SK-N-SH (cell line): ENCODE data around the gene C3orf20. TPM values are rescaled to one million over a fixed set of nuclear protein-coding genes. Genes with fewer than 3 reads are reported as not detected.

Experiments
- CTCF ChIA-PET: fragments of 300-600, 350-600 bp; formaldehyde crosslinking; extraction: SDS; loops from one replicate; lab custom pipeline; 2021; lab: Yijun Ruan, JAX
- POLR2A ChIA-PET: fragments of 350-600 bp; sonication (Branson Sonifier 250); formaldehyde crosslinking; extraction: SDS; loops from one replicate; lab custom pipeline; 2020; ENCODE audit warnings: antibody characterized with exemption, inconsistent platforms; lab: Yijun Ruan, JAX
- DNase-seq: peaks from one replicate; pipeline ENCODE4 v3.0.0; 2012
- H2AFZ ChIP-seq: fragments of 200-600 bp; sonication (generic); 2 replicates; pipeline ENCODE4 v1.8.1; 2016; ENCODE audit warnings: antibody characterized with exemption, mild to moderate bottlenecking, low read depth
- H3F3A ChIP-seq: fragments of 200-600 bp; sonication (generic); replicated peaks from 2 replicates; pipeline ENCODE3; 2016; ENCODE audit warnings: antibody characterized with exemption, mild to moderate bottlenecking; ENCODE audit not compliant: insufficient read depth
- H3K27ac ChIP-seq, 2 experiments: fragments of 200-500 bp in 1 of 2; fragments of 200-600 bp in 1 of 2; sonication (Bioruptor generic) in 1 of 2; sonication (generic), shearing (Covaris generic) in 1 of 2; 2 replicates each; pipeline versions ENCODE4 v1.5.1 to v1.6.1; 2014 to 2016; ENCODE audit warnings: low read depth in 2 of 2, inconsistent platforms in 1 of 2, low read length in 1 of 2, mild to moderate bottlenecking in 1 of 2, mixed read lengths in 1 of 2
- H3K27me3 ChIP-seq: fragments of 200-600 bp; sonication (generic), shearing (Covaris generic); 2 replicates; pipeline ENCODE4 v1.6.1; 2016; ENCODE audit warnings: mixed run types; ENCODE audit not compliant: insufficient read depth
- H3K36me3 ChIP-seq, 2 experiments: fragments of 200-500 bp in 1 of 2; fragments of 200-600 bp in 1 of 2; sonication (Bioruptor generic) in 1 of 2; sonication (generic) in 1 of 2; replicated peaks in 1 of 2; 2 replicates each; pipeline versions ENCODE3 to v1.5.1; 2014 to 2016; ENCODE audit warnings: low read length in 1 of 2, mild to moderate bottlenecking in 1 of 2; ENCODE audit not compliant: insufficient read depth in 2 of 2, control insufficient read depth in 1 of 2
- H3K4me1 ChIP-seq, 2 experiments: fragments of 200-500 bp in 1 of 2; fragments of 200-600 bp in 1 of 2; sonication (Bioruptor generic) in 1 of 2; sonication (generic), shearing (Covaris generic) in 1 of 2; 2 replicates each; pipeline versions ENCODE4 v1.5.1 to v1.6.1; 2014 to 2016; ENCODE audit warnings: low read depth in 1 of 2, low read length in 1 of 2, mixed run types in 1 of 2; ENCODE audit not compliant: insufficient read depth in 2 of 2, control insufficient read depth in 1 of 2
- H3K4me2 ChIP-seq: fragments of 200-600 bp; sonication (generic), shearing (Covaris generic); 2 replicates; pipeline ENCODE4 v1.6.1; 2017; ENCODE audit warnings: mixed run types
- H3K4me3 ChIP-seq, 2 experiments: fragments of 200-500 bp in 1 of 2; fragments of 200-600 bp in 1 of 2; sonication (Bioruptor generic) in 1 of 2; sonication (generic), shearing (Covaris generic) in 1 of 2; 2 replicates each; pipeline versions ENCODE4 v1.5.1 to v1.8.1; 2014 to 2016; ENCODE audit warnings: low read depth in 2 of 2, inconsistent platforms in 1 of 2, low read length in 1 of 2, mild to moderate bottlenecking in 1 of 2, mixed read lengths in 1 of 2, moderate library complexity in 1 of 2
- H3K79me2 ChIP-seq: fragments of 200-600 bp; sonication (generic); 2 replicates; pipeline ENCODE4 v1.8.1; 2017; ENCODE audit warnings: mild to moderate bottlenecking; ENCODE audit not compliant: insufficient read depth
- H3K9ac ChIP-seq: fragments of 200-600 bp; sonication (generic); 2 replicates; pipeline ENCODE4 v1.6.1; 2017; ENCODE audit warnings: mixed run types
- H3K9me2 ChIP-seq: fragments of 200-600 bp; sonication (generic); 2 replicates; pipeline ENCODE4 v1.6.1; 2017; ENCODE audit warnings: mixed run types
- H3K9me3 ChIP-seq: fragments of 200-600 bp; sonication (generic); 2 replicates; pipeline ENCODE4 v1.6.1; 2017; ENCODE audit warnings: mixed run types, mild to moderate bottlenecking, moderate library complexity
- H4K20me1 ChIP-seq: fragments of 200-600 bp; sonication (generic); 2 replicates; pipeline ENCODE4 v1.6.1; 2017; ENCODE audit warnings: mild to moderate bottlenecking, mixed run types; ENCODE audit not compliant: insufficient read depth
- CHD2 ChIP-seq: fragments of 150-350 bp; IDR thresholded peaks from 2 replicates; pipeline ENCODE4 v1.6.1; 2018; ENCODE audit warnings: low read length; ENCODE audit not compliant: partially characterized antibody
- EZH2phosphoT487 ChIP-seq: fragments of 200-600 bp; sonication (generic); IDR thresholded peaks from 2 replicates; pipeline ENCODE4 v1.6.1; 2017; ENCODE audit warnings: low read depth, mixed run types, mild to moderate bottlenecking, antibody characterized with exemption, moderate library complexity, borderline replicate concordance
- IRF3 ChIP-seq: fragments of 150-350 bp; IDR thresholded peaks from 2 replicates; pipeline ENCODE4 v1.6.1; 2016; ENCODE audit warnings: mild to moderate bottlenecking, low read depth, low read length
- MAX ChIP-seq: IDR thresholded peaks from 2 replicates; pipeline ENCODE4 v1.4.0; 2012; ENCODE audit warnings: low read depth
- MXI1 ChIP-seq: IDR thresholded peaks from 2 replicates; pipeline ENCODE4 v1.6.1; 2012; ENCODE audit warnings: mild to moderate bottlenecking, low read depth, low read length, improper control_type of control experiment
- NFIC ChIP-seq: IDR thresholded peaks from 2 replicates; pipeline ENCODE4 v1.4.0; 2012; ENCODE audit warnings: borderline replicate concordance
- NRF1 ChIP-seq: IDR thresholded peaks from 2 replicates; pipeline ENCODE4 v1.6.1; 2012; ENCODE audit warnings: low read depth, mild to moderate bottlenecking, low read length
- PBX3 ChIP-seq: IDR thresholded peaks from 2 replicates; pipeline ENCODE4; 2012
- POLR2AphosphoS5 ChIP-seq: IDR thresholded peaks from 2 replicates; pipeline ENCODE4 v1.6.1; 2012; ENCODE audit warnings: low read depth, low read length
- RCOR1 ChIP-seq: fragments of 150-350 bp; IDR thresholded peaks from 2 replicates; pipeline ENCODE4 v1.6.1; 2017; ENCODE audit warnings: antibody characterized with exemption, low read length
- RFX5 ChIP-seq: IDR thresholded peaks from 2 replicates; pipeline ENCODE4 v1.6.1; 2012; ENCODE audit warnings: mild to moderate bottlenecking, improper control_type of control experiment, low read length
- RXRA ChIP-seq: IDR thresholded peaks from 2 replicates; pipeline ENCODE4 v1.4.0; 2012; ENCODE audit warnings: low read depth, mild to moderate bottlenecking, borderline replicate concordance
- SIN3A ChIP-seq: IDR thresholded peaks from 2 replicates; pipeline ENCODE4 v1.6.1; 2012; ENCODE audit warnings: low read depth, mild to moderate bottlenecking, low read length, moderate library complexity, borderline replicate concordance
- SMC3 ChIP-seq: IDR thresholded peaks from 2 replicates; pipeline ENCODE4 v1.6.1; 2012; ENCODE audit warnings: low read depth, low read length, improper control_type of control experiment
- TAF1 ChIP-seq: IDR thresholded peaks from 2 replicates; pipeline ENCODE4 v1.6.1; 2012; ENCODE audit warnings: low read depth, mild to moderate bottlenecking, low read length, moderate library complexity, borderline replicate concordance
- WGBS: methylation state at CpG from one replicate; pipeline ENCODE4 v1.1.6; 2017; ENCODE audit warnings: low lambda C conversion rate; 5-methylcytosine and 5-hydroxymethylcytosine counted together
- polyA plus RNA-seq, 3 experiments: library from polyadenylated mRNA; depleted of rRNA; stranded (reverse); fragments of >200 nt; gene quantifications; 2 replicates each; pipeline ENCODE4 v1.2.3, GENCODE V29; 2012

The C3orf20 gene
- polyA plus RNA-seq, 1 of the 3 experiments (the other 2 are of a cell fraction): not detected

GRCh38 chr3:14691239-14691638 lies 16.3 kb downstream of the C3orf20 start:
- Histone ChIP-seq H3F3A (no peaks in the 10 kb centered on the region), H2AFZ (no peak overlapping the region), H3K36me3 (no peaks in the 10 kb centered on the region), H3K4me1 (no peaks in the 10 kb centered on the region), H3K9ac (no peak overlapping the region), H3K4me2 (no peak overlapping the region), H3K9me3 (no peaks in the 10 kb centered on the region), H3K4me3 (no peak overlapping the region), H3K9me2 (no peaks in the 10 kb centered on the region), H3K27me3 (no peaks in the 10 kb centered on the region), H3K79me2 (no peaks in the 10 kb centered on the region), H4K20me1 (no peaks in the 10 kb centered on the region), H3K27ac (no peak overlapping the region)
- ChIA-PET POLR2A (no interaction called here), CTCF (interaction anchor here (0.6 to 1.8 kb wide), 3 partner anchors 9 to 70 kb away, joined by 3 to 8 read pairs (median 3); no protein-coding TSS in a partner anchor)
- TF ChIP-seq CHD2: no peak
- no peak for TF ChIP-seq TAF1
- TF ChIP-seq MXI1: no peak
- no peak for TF ChIP-seq PBX3
- no peak for TF ChIP-seq SMC3
- no peak for TF ChIP-seq RXRA
- no peak for TF ChIP-seq RCOR1
- TF ChIP-seq NRF1: no peak
- 67% methylated on average over 4 of the region's 4 CpGs for WGBS
- no peak for DNase-seq

GRCh38 chr3:14691719-14692118 lies 16.8 kb downstream of the C3orf20 start:
- Histone ChIP-seq H3K27ac (no peak overlapping the region), H2AFZ (no peak overlapping the region), H3K4me2 (no peak overlapping the region), H3K9me3 (no peaks in the 10 kb centered on the region), H3K9me2 (no peaks in the 10 kb centered on the region), H4K20me1 (no peaks in the 10 kb centered on the region), H3K36me3 (no peaks in the 10 kb centered on the region), H3K4me1 (no peaks in the 10 kb centered on the region), H3K79me2 (no peaks in the 10 kb centered on the region), H3K4me3 (no peak overlapping the region), H3F3A (no peaks in the 10 kb centered on the region), H3K9ac (no peak overlapping the region), H3K27me3 (no peaks in the 10 kb centered on the region)
- CTCF ChIA-PET: no interaction called here
- POLR2A ChIA-PET: no interaction called here
- WGBS: 48% methylated on average over 1 of the region's 1 CpG
- no peak for TF ChIP-seq MAX
- no peak for TF ChIP-seq EZH2phosphoT487
- TF ChIP-seq RFX5: no peak
- no peak for TF ChIP-seq IRF3
- TF ChIP-seq MXI1: no peak
- TF ChIP-seq NFIC: no peak
- no peak for TF ChIP-seq POLR2AphosphoS5
- no peak for TF ChIP-seq SIN3A
- DNase-seq: no peak
